ENCODE data around the gene CHP1. TPM values are rescaled to one million over a fixed set of nuclear protein-coding genes. Genes with fewer than 3 reads are reported as not detected.

CHP1 gene
- total and polyA plus RNA-seq, 9 of the 15 experiments (the other 6 are each of a cell fraction or from before 2014, with no cell fraction given): 31.7 to 83.4 (median 67.6) TPM

GRCh38 chr15:41283653-41284426, 52.8 kb downstream of the CHP1 start (continued):
- no peak for TF ChIP-seq SRF (CRISPR knock-in tag; IDR thresholded peaks at IDR 0.05)
- no peak for TF ChIP-seq ZNF436 (CRISPR knock-in tag; IDR thresholded peaks at IDR 0.05)
- no peak for TF ChIP-seq ZKSCAN1 (IDR thresholded peaks at IDR 0.05; ENCODE audit: low read depth, low read length)
- no peak for TF ChIP-seq ZFP1 (CRISPR knock-in tag; IDR thresholded peaks at IDR 0.05)
- peak; percentile 68 to 75; a peak in 3 of 4 replicates for TF ChIP-seq MAZ (CRISPR knock-in tag; conservative IDR thresholded peaks at IDR 0.05 in 1 of 2, IDR thresholded peaks at IDR 0.05 in 1 of 2)
- peak; percentile 23; the same call in 1 of the 2 replicates for TF ChIP-seq ZZZ3 (IDR thresholded peaks at IDR 0.05)
- TF ChIP-seq SP2 (IDR thresholded peaks at IDR 0.05; ENCODE audit: extremely low read depth, low read depth, low read length, poor library complexity, severe bottlenecking): peak; percentile 93
- peak in 1 of 2 experiments; percentile 51; a peak in 2 of 4 replicates for TF ChIP-seq FOXK2 (conservative IDR thresholded peaks at IDR 0.05 in 1 of 2, IDR thresholded peaks at IDR 0.05 in 1 of 2; ENCODE audit: low read depth in 2 of 2)
- no peak for TF ChIP-seq MCM2 (IDR thresholded peaks at IDR 0.05; ENCODE audit: low read depth)
- TF ChIP-seq ZNF584 (CRISPR knock-in tag; IDR thresholded peaks at IDR 0.05; ENCODE audit: low read depth): no peak
- peak; percentile 18; the same call in 1 of the 2 replicates for TF ChIP-seq C11orf30 (IDR thresholded peaks at IDR 0.05; ENCODE audit: low read depth)
- no peak for TF ChIP-seq ZNF57 (CRISPR knock-in tag; IDR thresholded peaks at IDR 0.05)
- no peak for TF ChIP-seq CHAMP1 (IDR thresholded peaks at IDR 0.05)
- TF ChIP-seq NONO (IDR thresholded peaks at IDR 0.05; ENCODE audit: low read depth in 2 of 2, low read length in 1 of 2): peak; percentile 37 to 41; a peak in 2 of 4 replicates
- TF ChIP-seq ZNF75A (CRISPR knock-in tag; IDR thresholded peaks at IDR 0.05): peak; percentile 25; the same call in 1 of the 2 replicates
- TF ChIP-seq NCOA4 (IDR thresholded peaks at IDR 0.05; ENCODE audit: partially characterized antibody): no peak
- peak; percentile 65 to 66 for TF ChIP-seq NRF1 (conservative IDR thresholded peaks at IDR 0.05 in 1 of 2, IDR thresholded peaks at IDR 0.05 in 1 of 2)
- TF ChIP-seq, protein P1, sequence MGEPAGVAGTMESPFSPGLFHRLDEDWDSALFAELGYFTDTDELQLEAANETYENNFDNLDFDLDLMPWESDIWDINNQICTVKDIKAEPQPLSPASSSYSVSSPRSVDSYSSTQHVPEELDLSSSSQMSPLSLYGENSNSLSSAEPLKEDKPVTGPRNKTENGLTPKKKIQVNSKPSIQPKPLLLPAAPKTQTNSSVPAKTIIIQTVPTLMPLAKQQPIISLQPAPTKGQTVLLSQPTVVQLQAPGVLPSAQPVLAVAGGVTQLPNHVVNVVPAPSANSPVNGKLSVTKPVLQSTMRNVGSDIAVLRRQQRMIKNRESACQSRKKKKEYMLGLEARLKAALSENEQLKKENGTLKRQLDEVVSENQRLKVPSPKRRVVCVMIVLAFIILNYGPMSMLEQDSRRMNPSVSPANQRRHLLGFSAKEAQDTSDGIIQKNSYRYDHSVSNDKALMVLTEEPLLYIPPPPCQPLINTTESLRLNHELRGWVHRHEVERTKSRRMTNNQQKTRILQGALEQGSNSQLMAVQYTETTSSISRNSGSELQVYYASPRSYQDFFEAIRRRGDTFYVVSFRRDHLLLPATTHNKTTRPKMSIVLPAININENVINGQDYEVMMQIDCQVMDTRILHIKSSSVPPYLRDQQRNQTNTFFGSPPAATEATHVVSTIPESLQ (CRISPR knock-in tag; IDR thresholded peaks at IDR 0.05): no peak
- TF ChIP-seq THRA (IDR thresholded peaks at IDR 0.05): no peak
- no peak for TF ChIP-seq MEIS2 (IDR thresholded peaks at IDR 0.05; ENCODE audit: partially characterized antibody)
- TF ChIP-seq NFYB (IDR thresholded peaks at IDR 0.05; ENCODE audit: extremely low read depth, insufficient read length): peak; percentile 96
- peak; percentile 39; the same call in 1 of the 2 replicates for TF ChIP-seq POLR2AphosphoS2 (IDR thresholded peaks at IDR 0.05; ENCODE audit: low read length)
- TF ChIP-seq PHB (CRISPR knock-in tag; IDR thresholded peaks at IDR 0.05): peak; percentile 80; the same call in 1 of the 2 replicates

All from K562 (cell line).